ENCODE results near the gene TRIM77. TPM values are rescaled to one million over a fixed set of nuclear protein-coding genes. Genes with fewer than 3 reads are reported as not detected.
"Not testable (repeated sequence)": the region's sequence is repeated elsewhere in the genome, so short reads cannot be mapped to it uniquely, and the experiment has no call there.

The TRIM77 gene
- total RNA-seq, 2 donors from 2014 or later, result not detected

DNA sequence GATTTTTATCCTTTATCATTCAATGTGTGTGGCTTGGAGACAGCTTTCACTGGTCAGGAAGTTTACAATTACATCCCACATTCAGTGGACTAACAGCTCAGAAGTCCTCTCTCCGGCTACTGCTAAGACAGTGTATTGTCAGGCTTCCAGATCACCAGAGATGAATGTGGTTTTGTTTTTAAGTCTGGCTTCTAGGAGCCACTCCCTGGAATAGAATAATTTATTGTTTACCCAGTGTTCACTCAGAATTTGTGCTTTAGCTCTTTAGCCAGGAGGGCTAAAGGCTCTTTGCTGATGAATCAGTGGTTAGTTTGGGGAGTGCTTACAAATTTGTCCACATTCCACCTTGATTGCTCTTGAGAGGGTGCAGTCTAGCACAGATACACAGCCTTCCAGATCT is 26.5 kb downstream of the TRIM77 start:
- H3K4me1 ChIP-seq, result no peaks in the 10 kb centered on the region
- TF ChIP-seq, protein P1, sequence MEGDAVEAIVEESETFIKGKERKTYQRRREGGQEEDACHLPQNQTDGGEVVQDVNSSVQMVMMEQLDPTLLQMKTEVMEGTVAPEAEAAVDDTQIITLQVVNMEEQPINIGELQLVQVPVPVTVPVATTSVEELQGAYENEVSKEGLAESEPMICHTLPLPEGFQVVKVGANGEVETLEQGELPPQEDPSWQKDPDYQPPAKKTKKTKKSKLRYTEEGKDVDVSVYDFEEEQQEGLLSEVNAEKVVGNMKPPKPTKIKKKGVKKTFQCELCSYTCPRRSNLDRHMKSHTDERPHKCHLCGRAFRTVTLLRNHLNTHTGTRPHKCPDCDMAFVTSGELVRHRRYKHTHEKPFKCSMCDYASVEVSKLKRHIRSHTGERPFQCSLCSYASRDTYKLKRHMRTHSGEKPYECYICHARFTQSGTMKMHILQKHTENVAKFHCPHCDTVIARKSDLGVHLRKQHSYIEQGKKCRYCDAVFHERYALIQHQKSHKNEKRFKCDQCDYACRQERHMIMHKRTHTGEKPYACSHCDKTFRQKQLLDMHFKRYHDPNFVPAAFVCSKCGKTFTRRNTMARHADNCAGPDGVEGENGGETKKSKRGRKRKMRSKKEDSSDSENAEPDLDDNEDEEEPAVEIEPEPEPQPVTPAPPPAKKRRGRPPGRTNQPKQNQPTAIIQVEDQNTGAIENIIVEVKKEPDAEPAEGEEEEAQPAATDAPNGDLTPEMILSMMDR (IDR thresholded peaks at IDR 0.05), result no peak
- DNase-seq (ENCODE audit: low spot score), result no peak
- H3K36me3 ChIP-seq, result no peaks in the 10 kb centered on the region
- no peaks in the 10 kb centered on the region for H3K9me3 ChIP-seq
- no peak overlapping the region for H3K4me3 ChIP-seq
- H3K27ac ChIP-seq, result no peak overlapping the region
- H3K27me3 ChIP-seq, result no peaks in the 10 kb centered on the region

DNA sequence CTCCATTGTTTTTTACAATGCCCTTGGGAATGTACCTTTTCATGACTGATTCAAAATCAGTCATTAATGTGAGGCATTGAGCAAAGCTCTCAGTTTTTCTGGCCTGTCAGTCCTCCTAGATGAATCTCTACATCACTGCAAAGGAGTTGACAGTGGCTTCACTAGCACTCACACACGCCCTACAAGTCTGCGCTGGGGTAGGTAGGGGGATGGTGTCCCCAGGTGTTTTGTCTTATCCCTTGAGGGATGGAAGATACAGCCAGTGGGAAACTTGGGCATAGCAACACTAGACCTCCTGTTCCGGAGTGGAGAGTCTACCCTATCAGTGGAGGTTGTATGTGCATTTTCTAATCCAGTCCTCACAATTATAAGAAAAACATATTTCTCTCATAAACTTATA is 27.0 kb downstream of the TRIM77 start:
- no peak for DNase-seq (ENCODE audit: low spot score)
- no peak overlapping the region for H3K27ac ChIP-seq
- H3K9me3 ChIP-seq, result no peaks in the 10 kb centered on the region
- TF ChIP-seq, protein P1 (IDR thresholded peaks at IDR 0.05), result no peak
- no peaks in the 10 kb centered on the region for H3K36me3 ChIP-seq
- H3K27me3 ChIP-seq, result no peaks in the 10 kb centered on the region
- no peak overlapping the region for H3K4me3 ChIP-seq
- H3K4me1 ChIP-seq, result no peaks in the 10 kb centered on the region

DNA sequence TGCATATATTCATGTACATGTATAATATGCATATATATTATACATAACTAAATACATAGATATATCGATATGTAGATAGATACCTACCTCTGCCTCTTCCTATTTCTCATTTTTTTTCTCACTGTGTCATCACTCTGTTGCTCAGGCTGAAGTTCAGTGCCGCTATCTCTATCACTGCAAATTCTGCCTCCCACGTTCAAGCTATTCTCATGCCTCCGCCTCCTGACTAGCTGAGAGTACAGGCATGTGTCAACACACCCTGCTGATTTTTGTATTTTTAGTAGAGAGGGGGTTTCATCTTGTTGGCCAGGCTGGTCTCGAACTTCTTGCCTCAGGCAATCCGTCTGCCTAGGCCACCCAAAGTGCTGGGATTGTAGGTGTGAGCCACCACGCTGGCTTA is 31.3 kb downstream of the TRIM77 start:
- H3K27ac ChIP-seq; H3K27me3 ChIP-seq; H3K9me3 ChIP-seq; H3K4me1 ChIP-seq; H3K4me3 ChIP-seq; DNase-seq (ENCODE audit: low spot score); H3K36me3 ChIP-seq: not testable (repeated sequence)

DNA sequence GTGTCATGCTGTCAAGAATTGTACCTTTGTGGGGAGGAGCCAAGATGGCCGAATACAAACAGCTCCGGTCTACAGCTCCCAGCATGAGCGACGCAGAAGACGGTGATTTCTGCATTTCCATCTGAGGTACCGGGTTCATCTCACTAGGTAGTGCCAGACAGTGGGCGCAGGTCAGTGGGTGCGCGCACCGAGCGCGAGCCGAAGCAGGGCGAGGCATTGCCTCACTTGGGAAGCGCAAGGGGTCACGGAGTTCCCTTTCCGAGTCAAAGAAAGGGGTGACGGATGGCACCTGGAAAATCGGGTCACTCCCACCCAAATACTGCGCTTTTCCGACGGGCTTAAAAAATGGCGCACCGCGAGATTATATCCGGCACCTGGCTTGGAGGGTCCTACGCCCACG is 34.1 kb downstream of the TRIM77 start:
- DNase-seq (ENCODE audit: low spot score); H3K27me3 ChIP-seq; H3K36me3 ChIP-seq; H3K4me1 ChIP-seq; H3K4me3 ChIP-seq; H3K9me3 ChIP-seq; H3K27ac ChIP-seq: not testable (repeated sequence)

DNA sequence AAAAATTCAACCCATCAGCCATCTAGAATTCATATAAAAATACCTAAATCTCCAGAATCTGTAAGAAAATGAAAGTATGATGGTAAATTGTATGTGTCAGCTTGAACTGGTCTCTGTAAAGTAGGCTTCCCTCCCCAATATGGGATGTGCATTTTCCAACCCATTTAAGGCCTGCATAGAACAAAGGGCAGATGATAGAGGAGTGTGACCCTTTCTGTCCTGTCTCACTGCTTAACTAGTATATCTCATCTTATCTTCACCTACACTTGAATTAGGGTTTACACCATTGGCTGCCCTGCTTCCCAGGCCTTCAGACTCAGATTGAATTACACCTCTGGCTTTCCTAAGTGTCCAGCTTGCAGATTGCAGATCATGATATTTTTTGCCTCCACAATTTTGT is 40.7 kb downstream of the TRIM77 start:
- not testable (repeated sequence) for H3K4me3 ChIP-seq; H3K27ac ChIP-seq; H3K27me3 ChIP-seq; DNase-seq (ENCODE audit: low spot score); H3K36me3 ChIP-seq; H3K4me1 ChIP-seq; H3K9me3 ChIP-seq

Other genes starting within 250 kb of the TRIM77 start
- gene NOX4, start 218.9 kb upstream of the TRIM77 start, total RNA-seq, result 10 to 100 TPM in 1 of 2 donors, 1 to 10 TPM in 1; 5.9 to 20.2 TPM
- not detected for gene TRIM49, start 98.3 kb downstream of the TRIM77 start, total RNA-seq
- gene TRIM64B, start 168.2 kb downstream of the TRIM77 start, total RNA-seq, result not detected
- gene TRIM49D1, start 211.9 kb downstream of the TRIM77 start, total RNA-seq, result not detected
- gene TRIM49D2, start 213.8 kb downstream of the TRIM77 start, total RNA-seq, result not detected